Measurements from ENCODE around the gene TEX12.
"Not testable (repeated sequence)": the region's sequence is repeated elsewhere in the genome, so short reads cannot be mapped to it uniquely, and the experiment has no call there.

The TEX12 gene

DNA sequence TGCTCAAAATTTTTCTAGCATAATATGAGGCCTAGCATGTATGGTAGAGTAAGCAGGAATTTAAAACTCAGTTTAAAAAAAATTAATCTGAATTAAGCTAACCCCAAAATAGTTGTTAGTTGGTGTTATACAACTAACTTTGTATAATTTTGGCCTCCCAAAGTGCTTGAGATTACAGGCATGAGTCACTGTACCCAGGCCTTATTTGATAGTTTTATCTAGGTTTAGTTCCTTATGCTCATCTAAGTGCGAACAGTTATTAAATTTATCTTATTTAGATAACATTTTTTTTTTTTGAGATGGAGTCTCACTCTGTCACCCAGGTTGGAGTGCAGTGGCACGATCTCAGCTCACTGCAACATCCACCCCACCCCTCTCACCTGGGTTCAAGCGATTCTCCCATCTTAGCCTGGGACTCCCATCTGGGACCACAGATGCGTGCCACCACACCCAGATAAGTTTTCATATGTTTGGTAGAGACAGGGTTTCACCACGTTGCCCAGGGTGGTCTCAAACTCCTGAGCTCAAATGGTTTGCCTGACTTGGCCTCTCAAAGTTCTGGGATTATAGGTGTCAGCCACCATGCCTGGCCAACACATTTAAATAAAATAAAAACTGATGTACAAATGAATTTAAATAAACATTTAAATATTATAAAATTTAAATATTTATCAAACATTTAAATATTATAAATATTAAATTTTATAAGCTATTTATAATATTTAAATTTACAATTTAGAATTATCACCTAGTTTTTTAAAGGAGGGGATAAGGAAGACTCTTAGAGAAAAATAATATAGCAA is 10.8 kb upstream of the TEX12 start:
- Histone ChIP-seq H3K4me1 (ENCODE audit: control insufficient read depth, insufficient read depth, low read length, poor library complexity, severe bottlenecking) (peaks cover 6% of the 10 kb centered on the region), H3K4me3 (ENCODE audit: extremely low read depth, insufficient read depth, low read length, poor library complexity, severe bottlenecking) (no peak overlapping the region), H3K9me3 (ENCODE audit: control insufficient read depth, low read length) (no peaks in the 10 kb centered on the region), H3K36me3 (ENCODE audit: control insufficient read depth, insufficient read depth, low read length) (no peaks in the 10 kb centered on the region), H3K27ac (ENCODE audit: low read depth, low read length, severe bottlenecking) (no peak overlapping the region)
- WGBS, 2 experiments (ENCODE audit: insufficient coverage in 2 of 2) = no CpG with 5 or more reads among the region's 5 CpGs

GRCh38 chr11:112156956-112157766 is 10.0 kb upstream of the TEX12 start:
- Histone ChIP-seq H3K36me3 (ENCODE audit: control insufficient read depth, insufficient read depth, low read length) (no peaks in the 10 kb centered on the region), H3K4me3 (ENCODE audit: extremely low read depth, insufficient read depth, low read length, poor library complexity, severe bottlenecking) (no peak overlapping the region), H3K9me3 (ENCODE audit: control insufficient read depth, low read length) (no peaks in the 10 kb centered on the region), H3K4me1 (ENCODE audit: control insufficient read depth, insufficient read depth, low read length, poor library complexity, severe bottlenecking) (peaks cover 6% of the 10 kb centered on the region), H3K27ac (ENCODE audit: low read depth, low read length, severe bottlenecking) (peak overlapping the region; percentile 55)
- 91 to 100% methylated on average over 1 of the region's 4 CpGs for WGBS, 2 experiments (ENCODE audit: insufficient coverage in 2 of 2)

- Histone ChIP-seq H3K27ac (ENCODE audit: low read depth, low read length, severe bottlenecking) (no peak overlapping the region), H3K36me3 (ENCODE audit: control insufficient read depth, insufficient read depth, low read length) (no peaks in the 10 kb centered on the region), H3K4me3 (ENCODE audit: extremely low read depth, insufficient read depth, low read length, poor library complexity, severe bottlenecking) (no peak overlapping the region), H3K9me3 (ENCODE audit: control insufficient read depth, low read length) (no peaks in the 10 kb centered on the region), H3K4me1 (ENCODE audit: control insufficient read depth, insufficient read depth, low read length, poor library complexity, severe bottlenecking) (peaks cover 6% of the 10 kb centered on the region)
- WGBS, 2 experiments (ENCODE audit: insufficient coverage in 2 of 2) = 94 to 100% methylated on average over 2 to 4 of the region's 7 CpGs
These were observed 7.8 kb upstream of the TEX12 start for GRCh38 chr11:112159098-112160065.

DNA sequence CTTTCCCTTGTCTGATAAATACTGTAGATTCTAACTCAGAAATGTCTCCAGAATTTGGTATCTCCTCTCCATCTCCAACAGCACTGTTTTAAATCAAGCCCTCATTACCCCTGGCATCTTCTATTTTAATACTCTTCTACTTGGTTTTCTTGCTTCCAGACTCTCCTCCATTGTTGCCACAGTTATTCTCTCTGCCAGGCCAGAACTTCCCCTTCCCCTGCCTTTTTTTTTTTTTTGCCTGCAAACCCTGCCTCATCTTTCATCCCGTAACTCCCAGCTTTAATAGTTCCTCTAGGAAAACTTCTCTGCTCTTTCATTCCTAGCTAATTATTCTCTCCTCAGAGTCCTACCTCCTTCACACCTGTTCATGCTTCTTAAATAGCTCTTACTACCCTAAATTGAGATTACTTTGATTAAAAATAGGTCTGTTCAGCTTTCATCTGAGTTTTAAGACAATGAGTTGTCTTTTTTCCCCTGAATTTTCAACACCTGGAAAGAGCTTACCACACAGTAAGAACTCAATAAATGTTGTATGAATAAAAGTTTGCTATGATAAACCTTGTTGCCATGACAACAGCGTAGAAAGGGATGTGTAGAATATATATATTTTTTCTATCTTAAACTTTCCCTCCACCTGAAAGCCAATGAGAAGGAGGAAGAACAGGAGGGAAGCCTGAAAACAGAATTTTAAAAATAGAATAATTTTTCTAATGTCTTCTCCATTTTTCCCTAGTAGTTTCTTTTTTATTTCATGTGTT is 6.9 kb upstream of the TEX12 start:
- H3K9me3 ChIP-seq (ENCODE audit: control insufficient read depth, low read length) = no peaks in the 10 kb centered on the region
- no peak overlapping the region for H3K4me3 ChIP-seq (ENCODE audit: extremely low read depth, insufficient read depth, low read length, poor library complexity, severe bottlenecking)
- peaks cover 9% of the 10 kb centered on the region for H3K4me1 ChIP-seq (ENCODE audit: control insufficient read depth, insufficient read depth, low read length, poor library complexity, severe bottlenecking)
- no peak overlapping the region for H3K27ac ChIP-seq (ENCODE audit: low read depth, low read length, severe bottlenecking)
- H3K36me3 ChIP-seq (ENCODE audit: control insufficient read depth, insufficient read depth, low read length) = no peaks in the 10 kb centered on the region
- 45 to 63% methylated on average over 1 of the region's 2 CpGs for WGBS, 2 experiments (ENCODE audit: insufficient coverage in 2 of 2)

DNA sequence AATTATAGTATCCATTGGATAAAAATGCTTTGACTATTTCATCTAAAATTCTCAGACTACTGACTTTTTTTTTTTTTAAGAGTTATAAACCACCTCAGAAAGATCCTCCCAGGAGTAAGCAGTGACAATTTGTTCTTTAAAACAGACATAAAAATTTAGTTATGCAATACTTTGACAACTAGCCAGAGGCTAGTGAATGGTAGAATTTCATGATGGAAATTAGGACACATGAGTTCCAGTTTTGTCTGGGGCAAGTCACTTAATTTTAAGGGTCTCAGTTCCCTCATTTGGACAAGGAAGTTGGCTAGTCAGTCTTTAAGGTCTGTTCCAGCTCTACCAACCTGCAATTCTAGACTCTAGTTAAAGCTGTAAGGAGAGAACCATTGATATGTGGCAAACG is 6.2 kb upstream of the TEX12 start:
- WGBS, 2 experiments (ENCODE audit: insufficient coverage in 2 of 2) = no CpG with 5 or more reads among the region's 1 CpG
- H3K9me3 ChIP-seq (ENCODE audit: control insufficient read depth, low read length) = no peaks in the 10 kb centered on the region
- no peak overlapping the region for H3K27ac ChIP-seq (ENCODE audit: low read depth, low read length, severe bottlenecking)
- no peak overlapping the region for H3K4me3 ChIP-seq (ENCODE audit: extremely low read depth, insufficient read depth, low read length, poor library complexity, severe bottlenecking)
- H3K36me3 ChIP-seq (ENCODE audit: control insufficient read depth, insufficient read depth, low read length) = no peaks in the 10 kb centered on the region
- H3K4me1 ChIP-seq (ENCODE audit: control insufficient read depth, insufficient read depth, low read length, poor library complexity, severe bottlenecking) = peaks cover 9% of the 10 kb centered on the region

DNA sequence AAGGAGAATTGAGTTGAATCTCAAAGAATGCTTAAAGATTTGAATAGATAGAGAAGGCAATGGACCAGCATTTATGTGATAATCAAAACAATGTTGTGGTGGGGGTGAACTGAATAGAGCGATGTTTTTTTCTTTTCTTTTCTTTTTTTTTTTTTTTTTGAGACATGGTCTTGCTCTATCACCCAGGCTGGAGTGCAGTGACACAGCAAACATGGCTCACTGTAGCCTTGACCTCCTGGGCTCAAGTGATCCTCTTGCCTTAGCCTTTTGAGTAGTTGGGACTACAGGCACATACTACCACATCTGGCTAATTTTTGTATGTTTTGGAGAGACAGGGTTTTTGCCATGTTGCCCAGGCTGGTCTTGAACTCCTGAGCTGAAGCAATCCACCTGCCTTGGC is 5.0 kb upstream of the TEX12 start:
- H3K4me3 ChIP-seq (ENCODE audit: extremely low read depth, insufficient read depth, low read length, poor library complexity, severe bottlenecking); H3K9me3 ChIP-seq (ENCODE audit: control insufficient read depth, low read length); H3K27ac ChIP-seq (ENCODE audit: low read depth, low read length, severe bottlenecking); H3K4me1 ChIP-seq (ENCODE audit: control insufficient read depth, insufficient read depth, low read length, poor library complexity, severe bottlenecking); H3K36me3 ChIP-seq (ENCODE audit: control insufficient read depth, insufficient read depth, low read length): not testable (repeated sequence)
- no CpG with 5 or more reads among the region's 1 CpG for WGBS, 2 experiments (ENCODE audit: insufficient coverage in 2 of 2)

- 77 to 100% methylated on average over 1 to 2 of the region's 6 CpGs for WGBS, 2 experiments (ENCODE audit: insufficient coverage in 2 of 2)
- Histone ChIP-seq H3K27ac (ENCODE audit: low read depth, low read length, severe bottlenecking) (no peak overlapping the region), H3K4me3 (ENCODE audit: extremely low read depth, insufficient read depth, low read length, poor library complexity, severe bottlenecking) (no peak overlapping the region)
These were observed 4.2 kb upstream of the TEX12 start for GRCh38 chr11:112162761-112163546.

DNA sequence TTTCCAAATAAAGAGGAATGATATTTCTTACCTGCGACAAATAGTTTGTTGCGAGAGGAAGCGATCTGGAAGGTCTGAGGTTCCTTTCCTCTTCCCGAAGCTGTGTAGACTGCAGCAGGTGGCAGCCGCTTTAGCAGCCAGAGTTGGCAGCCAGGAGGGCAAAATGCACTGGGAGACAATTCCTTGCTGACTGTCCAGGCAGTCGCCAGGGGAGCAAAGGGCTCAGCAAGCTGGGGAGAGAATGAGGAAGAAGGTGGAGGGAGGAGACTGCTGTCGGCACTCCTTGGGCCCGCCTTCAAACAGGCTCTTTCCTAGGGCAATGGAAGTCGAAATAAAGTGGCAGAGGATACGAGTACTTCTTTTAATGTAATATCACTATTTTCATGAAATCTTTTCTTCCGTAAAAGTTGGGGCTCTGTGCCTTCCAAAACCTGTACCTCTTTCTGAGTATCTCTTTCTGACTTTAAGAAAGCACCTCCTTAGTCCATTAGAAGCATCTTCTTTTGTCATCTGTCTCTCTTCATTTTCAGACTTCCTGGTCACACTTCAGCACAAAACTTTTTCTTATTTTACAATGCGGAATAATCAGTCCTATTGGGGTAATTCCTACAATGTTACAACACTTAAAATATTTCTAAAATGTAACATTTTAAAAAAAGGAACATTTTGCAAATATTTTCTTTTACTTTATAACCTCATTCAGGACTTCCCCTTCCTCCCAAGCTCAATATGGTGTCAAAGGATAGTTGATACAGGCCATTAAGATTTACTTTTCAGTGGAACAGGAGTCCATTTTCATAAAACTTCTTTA is 3.1 kb upstream of the TEX12 start, which contains the start of gene IL18:
Gene IL18, minus strand, starts transcription at position 220 of the 811 bp plus-strand sequence. CDS start 9,041 bp downstream, outside the sequence.
- Histone ChIP-seq H3K27ac (ENCODE audit: low read depth, low read length, severe bottlenecking) (no peak within 1 kb of the TSS), H3K9me3 (ENCODE audit: control insufficient read depth, low read length) (no peaks in the 10 kb centered on the region), H3K36me3 (ENCODE audit: control insufficient read depth, insufficient read depth, low read length) (no peaks in the 10 kb centered on the region), H3K4me1 (ENCODE audit: control insufficient read depth, insufficient read depth, low read length, poor library complexity, severe bottlenecking) (peaks cover 3% of the 10 kb centered on the region), H3K4me3 (ENCODE audit: extremely low read depth, insufficient read depth, low read length, poor library complexity, severe bottlenecking) (no peak within 1 kb of the TSS)
- WGBS, 2 experiments (ENCODE audit: insufficient coverage in 2 of 2) = 68 to 69% methylated on average over 6 to 10 of the region's 12 CpGs

More at GRCh38 chr11:112162761-112163546, 4.2 kb upstream of the TEX12 start:
- no peaks in the 10 kb centered on the region for H3K36me3 ChIP-seq (ENCODE audit: control insufficient read depth, insufficient read depth, low read length)
- peaks cover 3% of the 10 kb centered on the region for H3K4me1 ChIP-seq (ENCODE audit: control insufficient read depth, insufficient read depth, low read length, poor library complexity, severe bottlenecking)
- H3K9me3 ChIP-seq (ENCODE audit: control insufficient read depth, low read length) = no peaks in the 10 kb centered on the region

GRCh38 chr11:112165049-112165448 is 2.1 kb upstream of the TEX12 start:
- Histone ChIP-seq H3K27ac (ENCODE audit: low read depth, low read length, severe bottlenecking) (no peak overlapping the region), H3K9me3 (ENCODE audit: control insufficient read depth, low read length) (no peaks in the 10 kb centered on the region), H3K36me3 (ENCODE audit: control insufficient read depth, insufficient read depth, low read length) (no peaks in the 10 kb centered on the region), H3K4me1 (ENCODE audit: control insufficient read depth, insufficient read depth, low read length, poor library complexity, severe bottlenecking) (peaks cover 3% of the 10 kb centered on the region), H3K4me3 (ENCODE audit: extremely low read depth, insufficient read depth, low read length, poor library complexity, severe bottlenecking) (no peak overlapping the region)
- 100% methylated on average over 1 of the region's 3 CpGs; no CpG with 5 or more reads in 1 of the 2 experiments for WGBS, 2 experiments (ENCODE audit: insufficient coverage in 2 of 2)

All from mesodermal cell (in vitro differentiated cells).